Mucosa of stomach (tissue), 1 donor: Measurements from ENCODE around the gene CMIP.
A peak's percentile ranks its signal among the peaks of the same experiment; 100 is the strongest.

Source experiments
- H3K27me3 ChIP-seq: one replicate; pipeline ENCODE4 v1.7.0; 2013; ENCODE audit warnings: mild to moderate bottlenecking, low read length; ENCODE audit not compliant: control insufficient read depth, insufficient read depth
- H3K36me3 ChIP-seq: one replicate; pipeline ENCODE4 v1.7.0; 2013; ENCODE audit warnings: low read length; ENCODE audit not compliant: control insufficient read depth, insufficient read depth
- H3K4me1 ChIP-seq: one replicate; pipeline ENCODE4 v1.7.0; 2013; ENCODE audit warnings: mild to moderate bottlenecking, low read length; ENCODE audit not compliant: control insufficient read depth, insufficient read depth
- H3K4me3 ChIP-seq: one replicate; pipeline ENCODE4 v1.7.0; 2013; ENCODE audit warnings: low read length
- H3K9ac ChIP-seq: one replicate; pipeline ENCODE4 v1.7.0; 2013; ENCODE audit warnings: mild to moderate bottlenecking, low read length, moderate library complexity
- H3K9me3 ChIP-seq: one replicate; pipeline ENCODE4 v1.7.0; 2013; ENCODE audit warnings: mild to moderate bottlenecking, low read length, moderate library complexity; ENCODE audit not compliant: control insufficient read depth
- donor health status: Pancreatic carcinoma.

CMIP gene

DNA sequence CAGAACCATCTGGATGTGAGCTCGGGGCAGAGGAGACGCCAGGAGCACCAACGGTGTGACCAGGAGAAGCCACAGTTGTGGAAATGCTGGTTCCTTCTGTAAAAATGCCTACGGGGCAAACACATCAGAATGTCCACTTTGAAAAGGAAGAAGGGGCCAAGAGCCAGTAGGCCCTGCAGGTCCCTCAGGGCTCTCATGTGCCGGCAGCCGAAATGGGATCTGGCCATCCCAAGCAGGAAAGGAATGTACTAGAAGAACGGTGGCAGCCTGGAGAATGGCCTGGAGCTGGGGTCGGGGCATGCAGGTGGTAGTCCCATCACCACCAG lies 172.4 kb downstream of the CMIP start:
- H3K27me3 ChIP-seq = no peaks in the 10 kb centered on the region
- peaks cover 22% of the 10 kb centered on the region for H3K4me1 ChIP-seq
- H3K9ac ChIP-seq = no peak overlapping the region
- H3K36me3 ChIP-seq = peaks cover 4% of the 10 kb centered on the region
- no peaks in the 10 kb centered on the region for H3K9me3 ChIP-seq
- no peak overlapping the region for H3K4me3 ChIP-seq

GRCh38 chr16:81618187-81618586 lies 173.6 kb downstream of the CMIP start:
- peaks cover 17% of the 10 kb centered on the region for H3K4me1 ChIP-seq
- no peak overlapping the region for H3K9ac ChIP-seq

DNA sequence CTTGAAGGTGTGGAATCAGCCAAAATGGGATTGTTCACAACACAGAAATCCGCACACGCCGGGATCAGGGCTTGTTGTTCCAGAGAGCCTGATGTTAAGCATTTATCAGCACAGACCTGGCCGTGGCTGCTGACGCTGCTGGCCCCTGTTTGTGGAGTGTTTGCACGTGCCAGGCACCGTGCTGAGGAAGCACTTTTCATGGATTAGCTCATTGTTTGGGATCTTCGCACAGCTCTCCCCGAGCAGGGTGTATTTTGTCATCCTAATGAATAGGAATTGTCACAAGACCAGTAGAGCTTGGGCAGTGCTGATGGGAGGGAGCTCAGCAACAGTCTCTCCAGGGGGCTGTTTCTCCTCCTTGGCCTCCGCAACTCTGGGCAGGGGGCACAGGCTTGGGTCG lies 174.1 kb downstream of the CMIP start:
- Histone ChIP-seq H3K9ac (no peak overlapping the region), H3K4me1 (peaks cover 18% of the 10 kb centered on the region), H3K36me3 (peaks cover 8% of the 10 kb centered on the region), H3K27me3 (no peaks in the 10 kb centered on the region), H3K4me3 (no peak overlapping the region), H3K9me3 (no peaks in the 10 kb centered on the region)

More at GRCh38 chr16:81618187-81618586, 173.6 kb downstream of the CMIP start:
- H3K4me3 ChIP-seq = no peak overlapping the region
- H3K27me3 ChIP-seq = no peaks in the 10 kb centered on the region
- peaks cover 8% of the 10 kb centered on the region for H3K36me3 ChIP-seq
- no peaks in the 10 kb centered on the region for H3K9me3 ChIP-seq

DNA sequence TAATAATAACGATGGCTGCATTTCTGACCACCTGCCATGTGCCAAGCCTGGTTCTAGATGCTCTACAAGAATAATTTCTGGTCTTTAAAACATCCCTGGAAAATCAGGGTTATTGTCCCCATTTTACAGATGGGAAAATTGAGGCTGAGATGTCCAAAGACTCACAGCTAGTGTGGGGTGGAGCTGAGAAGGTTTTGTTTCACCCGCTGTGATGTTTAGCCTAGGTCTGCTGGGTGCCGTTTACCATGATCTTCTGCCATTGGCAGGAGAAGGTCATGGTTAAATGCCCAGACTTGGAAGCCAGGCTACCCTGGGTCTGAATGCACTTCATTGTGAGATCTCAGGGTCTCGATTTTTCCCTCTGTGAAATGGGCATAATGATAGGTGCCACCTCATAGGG lies 175.4 kb downstream of the CMIP start:
- Histone ChIP-seq H3K4me3 (no peak overlapping the region), H3K9me3 (no peaks in the 10 kb centered on the region), H3K36me3 (peaks cover 8% of the 10 kb centered on the region), H3K27me3 (no peaks in the 10 kb centered on the region), H3K9ac (no peak overlapping the region), H3K4me1 (peaks cover 27% of the 10 kb centered on the region)

DNA sequence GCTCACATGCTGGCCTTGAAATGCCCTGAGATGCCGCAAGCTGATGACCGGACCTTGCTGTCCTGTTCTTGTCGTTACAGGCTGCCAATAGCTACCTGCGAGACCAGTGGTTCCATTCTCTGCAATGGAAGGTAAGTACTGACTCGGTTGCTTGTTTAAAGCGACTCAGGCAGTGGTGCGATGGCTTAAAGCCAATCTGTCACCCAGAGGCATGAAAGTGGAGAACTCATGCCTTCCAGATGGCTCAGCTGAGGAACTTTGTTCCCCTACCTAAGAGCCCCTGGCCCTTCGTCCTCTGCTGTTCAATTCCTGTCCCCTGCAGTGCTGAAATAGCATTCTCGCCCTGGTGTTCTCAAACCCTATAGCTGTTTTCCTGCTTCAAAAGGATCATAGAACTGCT lies 176.2 kb downstream of the CMIP start:
- no peaks in the 10 kb centered on the region for H3K9me3 ChIP-seq
- no peak overlapping the region for H3K9ac ChIP-seq
- peaks cover 8% of the 10 kb centered on the region for H3K36me3 ChIP-seq
- no peaks in the 10 kb centered on the region for H3K27me3 ChIP-seq
- peaks cover 35% of the 10 kb centered on the region for H3K4me1 ChIP-seq
- no peak overlapping the region for H3K4me3 ChIP-seq

DNA sequence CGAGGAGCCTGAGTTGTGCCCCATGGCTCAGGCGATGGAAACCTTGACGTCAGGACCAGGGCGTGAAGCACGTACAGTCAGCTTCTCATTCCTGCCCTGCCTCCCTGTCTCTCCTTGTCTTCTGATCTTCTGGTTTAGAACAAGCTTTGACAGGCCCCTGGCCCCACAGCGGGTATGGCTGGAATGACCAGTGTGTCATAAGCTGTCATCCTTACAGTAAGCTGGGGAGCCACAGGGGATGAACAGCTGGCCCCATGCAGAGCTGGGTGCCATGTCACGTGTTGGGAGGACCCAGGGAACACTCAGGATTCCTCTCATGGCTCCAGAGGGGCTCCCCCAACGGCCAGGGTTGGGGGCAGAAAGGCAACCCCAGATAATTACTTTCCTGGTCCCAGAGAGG lies 176.9 kb downstream of the CMIP start:
- H3K4me3 ChIP-seq = no peak overlapping the region
- no peaks in the 10 kb centered on the region for H3K27me3 ChIP-seq
- H3K36me3 ChIP-seq = peaks cover 8% of the 10 kb centered on the region
- H3K9ac ChIP-seq = no peak overlapping the region
- H3K9me3 ChIP-seq = no peaks in the 10 kb centered on the region
- H3K4me1 ChIP-seq = peaks cover 40% of the 10 kb centered on the region

DNA sequence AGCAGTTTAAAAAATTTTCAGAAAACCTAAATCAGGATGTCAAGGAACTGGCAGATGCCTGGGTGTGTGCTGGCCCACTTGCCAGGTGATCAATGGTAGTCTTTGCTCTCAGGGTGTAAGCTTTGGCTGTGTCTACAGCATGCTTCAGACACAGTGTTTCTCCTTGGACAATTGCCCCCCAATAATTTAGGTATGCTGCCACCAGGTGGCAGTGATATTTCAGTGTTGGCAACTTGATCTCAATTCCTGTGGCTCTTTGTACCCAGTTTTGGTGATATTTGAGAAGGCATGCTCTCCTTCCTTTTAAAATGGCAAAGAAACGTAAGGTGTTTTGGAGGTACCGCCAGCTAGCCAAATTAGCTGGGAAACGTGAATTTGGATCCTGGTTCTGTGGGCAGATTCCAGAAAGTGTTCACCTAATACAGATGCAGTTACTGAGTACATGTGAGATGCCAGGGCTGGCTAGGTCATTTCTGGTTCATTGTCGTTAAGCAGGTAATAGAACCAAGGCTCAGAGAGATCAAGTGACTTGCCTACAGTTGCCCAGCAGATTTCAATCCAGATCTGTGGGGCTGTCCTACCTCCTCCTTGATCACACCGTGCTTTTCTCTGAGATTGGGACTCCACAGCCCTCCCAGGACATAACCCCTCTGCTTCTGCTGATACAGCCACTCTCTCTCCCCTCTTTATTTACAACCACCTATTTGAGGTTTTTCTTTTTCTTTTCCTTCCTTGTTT lies 178.9 kb downstream of the CMIP start:
- H3K4me3 ChIP-seq = no peak overlapping the region
- no peaks in the 10 kb centered on the region for H3K9me3 ChIP-seq
- H3K9ac ChIP-seq = no peak overlapping the region
- H3K36me3 ChIP-seq = peaks cover 8% of the 10 kb centered on the region
- H3K4me1 ChIP-seq = peaks cover 29% of the 10 kb centered on the region
- no peaks in the 10 kb centered on the region for H3K27me3 ChIP-seq

- Histone ChIP-seq H3K36me3 (peaks cover 8% of the 10 kb centered on the region), H3K4me1 (peaks cover 25% of the 10 kb centered on the region), H3K27me3 (no peaks in the 10 kb centered on the region), H3K4me3 (no peak overlapping the region), H3K9ac (no peak overlapping the region), H3K9me3 (no peaks in the 10 kb centered on the region)
These were observed 179.8 kb downstream of the CMIP start for GRCh38 chr16:81624403-81624759.

DNA sequence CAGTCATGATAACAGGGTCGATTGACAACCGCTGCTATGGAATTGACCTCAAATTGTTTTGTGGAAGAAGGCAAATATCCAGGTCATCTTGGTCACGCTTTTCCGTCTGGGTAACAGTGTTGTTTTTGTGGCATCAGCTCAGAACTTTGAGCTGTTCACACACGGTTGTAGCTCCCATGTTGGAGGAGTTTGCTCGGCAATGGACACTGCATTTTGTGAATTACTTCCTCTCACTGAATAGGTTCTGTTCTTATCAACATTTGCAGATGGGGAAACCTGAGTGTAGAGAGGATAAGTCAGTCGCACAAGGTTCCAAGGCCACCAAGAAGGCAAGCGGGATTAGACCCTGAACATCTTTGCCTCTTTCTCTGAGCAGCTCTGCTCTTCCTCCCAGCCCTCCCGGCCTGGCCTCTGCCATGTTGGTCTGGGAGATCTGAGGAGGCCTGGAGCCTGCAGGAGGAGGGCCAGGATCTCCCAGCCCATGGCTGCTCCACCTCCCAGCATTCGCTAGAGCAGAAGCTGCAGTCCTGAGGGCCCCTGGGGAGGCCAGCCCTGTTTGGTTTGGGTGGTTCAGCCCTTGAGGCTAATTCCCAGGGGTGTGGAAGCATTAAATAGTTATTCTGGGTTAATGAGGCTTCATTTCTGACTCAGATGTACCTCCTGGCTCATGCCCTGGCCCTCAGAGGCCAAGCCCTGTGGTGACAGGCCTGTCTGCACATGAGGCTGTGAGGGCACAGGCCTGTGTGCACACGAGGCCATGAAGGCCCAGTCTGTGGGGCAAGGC lies 180.3 kb downstream of the CMIP start:
- Histone ChIP-seq H3K36me3 (peaks cover 8% of the 10 kb centered on the region), H3K4me1 (peaks cover 25% of the 10 kb centered on the region), H3K27me3 (no peaks in the 10 kb centered on the region), H3K4me3 (no peak overlapping the region), H3K9me3 (no peaks in the 10 kb centered on the region), H3K9ac (no peak overlapping the region)

DNA sequence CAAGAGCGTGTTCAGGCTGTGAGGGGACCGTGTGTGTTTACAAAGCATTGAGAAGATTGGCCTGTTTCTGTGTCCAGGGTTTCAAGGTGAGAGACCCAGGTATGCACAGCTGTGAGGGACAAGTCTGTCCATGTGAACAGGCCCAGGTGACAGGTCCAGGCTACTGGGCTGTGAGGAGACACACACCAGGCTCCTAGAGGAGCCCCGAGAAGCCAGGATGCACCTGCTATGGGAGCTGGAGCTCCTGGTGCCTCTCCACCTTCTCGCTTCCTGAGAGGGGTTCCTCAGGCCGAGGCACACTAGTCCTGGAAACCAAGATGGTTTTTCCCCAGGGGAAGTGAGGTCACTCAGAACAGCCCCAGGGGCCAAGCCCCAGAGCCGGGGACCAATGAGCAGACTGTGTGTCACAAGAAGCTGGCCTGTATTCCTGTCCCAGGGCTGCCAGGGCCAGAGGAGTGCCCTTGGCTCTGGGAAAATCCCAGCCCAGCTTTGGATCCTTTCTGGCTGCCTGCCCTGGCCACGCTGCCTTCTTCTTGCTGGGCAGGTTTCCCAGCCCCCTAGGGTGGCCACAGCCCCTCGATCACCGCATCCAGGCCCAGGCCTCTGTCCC lies 181.0 kb downstream of the CMIP start:
- Histone ChIP-seq H3K4me1 (peaks cover 25% of the 10 kb centered on the region), H3K9ac (peak overlapping the region; percentile 10), H3K4me3 (no peak overlapping the region), H3K9me3 (no peaks in the 10 kb centered on the region), H3K27me3 (no peaks in the 10 kb centered on the region), H3K36me3 (peaks cover 8% of the 10 kb centered on the region)

- H3K36me3 ChIP-seq = peaks cover 8% of the 10 kb centered on the region
- H3K9me3 ChIP-seq = no peaks in the 10 kb centered on the region
- H3K4me3 ChIP-seq = no peak overlapping the region
- peaks cover 25% of the 10 kb centered on the region for H3K4me1 ChIP-seq
- H3K27me3 ChIP-seq = no peaks in the 10 kb centered on the region
- H3K9ac ChIP-seq = peak overlapping the region; percentile 10
These were observed 181.6 kb downstream of the CMIP start for GRCh38 chr16:81626181-81626674.

DNA sequence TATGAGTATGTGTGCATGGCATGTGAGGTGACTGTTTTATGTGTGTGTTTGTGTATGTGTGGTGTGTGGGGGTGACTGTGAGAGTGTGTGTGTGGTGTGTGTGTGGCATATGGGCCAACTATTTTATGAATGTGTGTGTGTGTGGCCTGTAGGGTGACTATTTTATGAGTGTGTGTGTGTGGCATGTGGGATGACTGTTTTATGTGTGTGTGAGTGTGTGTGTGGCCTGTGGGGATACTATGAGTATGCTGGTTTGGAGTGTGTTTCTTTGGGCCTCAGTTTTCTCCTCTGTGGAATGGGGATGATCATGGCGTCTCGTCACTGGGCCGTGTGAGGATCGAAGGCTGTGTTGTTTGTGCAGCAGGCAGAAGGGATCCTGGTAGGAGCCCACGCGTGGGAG lies 182.4 kb downstream of the CMIP start:
- Histone ChIP-seq H3K9me3 (no peaks in the 10 kb centered on the region), H3K4me3 (no peak overlapping the region), H3K27me3 (no peaks in the 10 kb centered on the region), H3K9ac (no peak overlapping the region), H3K4me1 (peaks cover 25% of the 10 kb centered on the region), H3K36me3 (peaks cover 3% of the 10 kb centered on the region)
